K562 (cell line): ENCODE measurements around the gene NLGN3. TPM values are rescaled to one million over a fixed set of nuclear protein-coding genes. Genes with fewer than 3 reads are reported as not detected.

Source experiments
- ATAC-seq: fragments of 200-7000 bp; cut with Tn5 transposase; 3 replicates; pipeline ENCODE4 v1.9.1; 2020; ENCODE audit warnings: moderate library complexity
- BruUV-seq: library from RNA; stranded (reverse); fragments of 400-500 nt; replicated peaks from 2 replicates; lab custom pipeline; 2021; lab: Mats Ljungman, UMichigan
- CTCF ChIA-PET: fragments of 300-600 bp; formaldehyde crosslinking; extraction: SDS; loops from one replicate; lab custom pipeline; 2021; ENCODE audit warnings: low intra/inter-chr PET ratio; lab: Yijun Ruan, JAX
- POLR2A ChIA-PET: fragments of 300-600, 350-650 bp; sonication (Branson Sonifier 250); formaldehyde crosslinking; extraction: SDS; loops from one replicate; lab custom pipeline; 2021; ENCODE audit warnings: antibody characterized with exemption, inconsistent platforms; lab: Yijun Ruan, JAX
- DNase-seq, 4 experiments: peaks; one replicate each; pipeline versions ENCODE4 v3.0.0 to v3.0.0-alpha.2; 2011 to 2018; ENCODE audit warnings: low spot score in 3 of 4, mixed read lengths in 3 of 4; ENCODE audit errors: extremely low read depth in 1 of 4
- FAIRE-seq: peaks from 2 replicates; lab custom pipeline; 2011; peaks lifted over from hg19 to GRCh38; lab: Jason Lieb, UNC
- H2AFZ ChIP-seq: 2 replicates; pipeline ENCODE4 v1.6.0; 2011; ENCODE audit warnings: low read depth, low read length, control low read depth, inconsistent platforms
- H3K27ac ChIP-seq: fragments of 200-600 bp; 3 replicates; pipeline ENCODE4 v1.8.0; 2011; ENCODE audit warnings: low read depth, mild to moderate bottlenecking, control low read depth, inconsistent platforms, low read length, moderate library complexity, mixed read lengths; ENCODE audit errors: extremely low read depth
- H3K27me3 ChIP-seq, 2 experiments: fragments of 300-600 bp in 1 of 2; 2 replicates in 1 of 2; 3 replicates in 1 of 2; pipeline versions ENCODE4 v1.6.0 to v1.8.0; 2011; ENCODE audit warnings: inconsistent platforms in 2 of 2, low read length in 2 of 2, mild to moderate bottlenecking in 1 of 2, mixed read lengths in 1 of 2, moderate library complexity in 1 of 2; ENCODE audit not compliant: control insufficient read depth in 2 of 2, insufficient read depth in 2 of 2
- H3K36me3 ChIP-seq: fragments of 300-600 bp; 3 replicates; pipeline ENCODE4 v1.8.0; 2011; ENCODE audit warnings: mild to moderate bottlenecking, low read length, inconsistent platforms; ENCODE audit not compliant: control insufficient read depth, insufficient read depth
- H3K4me1 ChIP-seq, 2 experiments: fragments of 200-600 bp in 1 of 2; replicated peaks in 1 of 2; 2 replicates in 1 of 2; 3 replicates in 1 of 2; pipeline versions ENCODE4 v1.5.1 to v1.8.0; 2011; ENCODE audit warnings: inconsistent platforms in 2 of 2, low read length in 2 of 2, mild to moderate bottlenecking in 1 of 2, mixed read lengths in 1 of 2, moderate library complexity in 1 of 2; ENCODE audit not compliant: control insufficient read depth in 2 of 2, insufficient read depth in 2 of 2
- H3K4me2 ChIP-seq: 2 replicates; pipeline ENCODE4 v1.6.1; 2011; ENCODE audit warnings: low read length, control low read depth, inconsistent platforms, mixed read lengths; ENCODE audit not compliant: insufficient read depth
- H3K4me3 ChIP-seq: fragments of 200-600 bp; sonication (generic), shearing (Covaris generic); 2 replicates; pipeline ENCODE4 v1.5.1; 2016; ENCODE audit warnings: control low read depth, inconsistent platforms
- H3K79me2 ChIP-seq: fragments of 200-600 bp; 3 replicates; pipeline ENCODE4 v1.8.0; 2011; ENCODE audit warnings: low read length, inconsistent platforms; ENCODE audit not compliant: control insufficient read depth, insufficient read depth
- H3K9ac ChIP-seq, 2 experiments: 2 replicates each; pipeline versions ENCODE4 v1.6.0 to v1.6.1; 2011; ENCODE audit warnings: low read depth in 2 of 2, low read length in 2 of 2, control low read depth in 1 of 2, inconsistent platforms in 1 of 2, mild to moderate bottlenecking in 1 of 2, mixed read lengths in 1 of 2; ENCODE audit not compliant: insufficient read depth in 1 of 2
- H3K9me1 ChIP-seq: one replicate; pipeline ENCODE4 v1.6.0; 2011; ENCODE audit warnings: inconsistent platforms, mild to moderate bottlenecking, low read length, moderate library complexity; ENCODE audit not compliant: control insufficient read depth, insufficient read depth
- H3K9me3 ChIP-seq: replicated peaks from 2 replicates; pipeline ENCODE4 v1.5.1; 2011; ENCODE audit warnings: low read depth, low read length, inconsistent platforms; ENCODE audit not compliant: control insufficient read depth, insufficient read depth
- H4K20me1 ChIP-seq: replicated peaks from 2 replicates; pipeline ENCODE4 v1.6.1; 2011; ENCODE audit warnings: low read length, inconsistent platforms, mixed read lengths; ENCODE audit not compliant: control insufficient read depth, insufficient read depth
- CEBPZ ChIP-seq: fragments of 150-350 bp; IDR thresholded peaks from 2 replicates; pipeline ENCODE4 v1.6.1; 2014; ENCODE audit warnings: low read depth, mild to moderate bottlenecking, low read length, borderline replicate concordance
- ELF4 ChIP-seq: fragments of 450-650 bp; formaldehyde crosslinking; IDR thresholded peaks from 2 replicates; pipeline ENCODE4 v1.4.0; 2022; ENCODE audit warnings: missing genetic modification characterization
- ETV5 ChIP-seq: sonication (generic); formaldehyde crosslinking; IDR thresholded peaks from 2 replicates; pipeline ENCODE4 v1.4.0; 2020; ENCODE audit warnings: low read depth, mild to moderate bottlenecking, missing genetic modification reagents
- MYC ChIP-seq, 2 experiments: fragments of 250-450 bp in 1 of 2; sonication (Bioruptor Pico) in 1 of 2; IDR thresholded peaks; 2 replicates each; pipeline versions ENCODE4 v1.5.1 to v1.6.1; 2012 to 2021; ENCODE audit warnings: low read depth in 2 of 2, borderline replicate concordance in 1 of 2, improper control_type of control experiment in 1 of 2, low read length in 1 of 2, mild to moderate bottlenecking in 1 of 2, moderate library complexity in 1 of 2
- PPARD ChIP-seq: fragments of 250-450 bp; sonication (Bioruptor Pico); IDR thresholded peaks from 2 replicates; pipeline ENCODE4 v1.8.0; 2022; ENCODE audit warnings: inconsistent platforms, mild to moderate bottlenecking, moderate library complexity
- PRMT5 ChIP-seq: sonication (generic); formaldehyde crosslinking; IDR thresholded peaks from 2 replicates; pipeline ENCODE4 v1.5.0; 2020; ENCODE audit warnings: missing genetic modification reagents
- RBM25 ChIP-seq: fragments of 200-400 bp; formaldehyde crosslinking; IDR thresholded peaks from 2 replicates; pipeline ENCODE4 v1.6.1; 2018; ENCODE audit warnings: low read length, low read depth, moderate library complexity; ENCODE audit not compliant: severe bottlenecking
- SAP30 ChIP-seq: fragments of 200-600 bp; sonication (generic); IDR thresholded peaks from 2 replicates; pipeline ENCODE4 v1.6.1; 2012; ENCODE audit warnings: borderline replicate concordance, low read depth, mild to moderate bottlenecking, moderate library complexity, low read length, control low read depth, inconsistent platforms; ENCODE audit not compliant: insufficient read depth, poor library complexity, severe bottlenecking
- SMAD4 ChIP-seq: fragments of 250-450 bp; sonication (Bioruptor Pico); conservative IDR thresholded peaks from 2 replicates; pipeline ENCODE4 v1.8.0; 2021; ENCODE audit warnings: inconsistent platforms, mild to moderate bottlenecking, moderate library complexity
- TBP ChIP-seq: optimal IDR thresholded peaks from 2 replicates; pipeline ENCODE3; 2011; ENCODE audit warnings: low read depth, low read length, improper control_type of control experiment
- ZKSCAN3 ChIP-seq: fragments of 250-450 bp; sonication (Bioruptor Pico); IDR thresholded peaks from 2 replicates; pipeline ENCODE4 v1.4.0; 2020
- ZNF644 ChIP-seq: fragments of 200-800 bp; sonication (Bioruptor generic); IDR thresholded peaks from 2 replicates; pipeline ENCODE4 v1.6.1; 2016; ENCODE audit warnings: low read depth, missing genetic modification characterization, missing compliant biosample characterization
- WGBS: fragments of 100-300 bp; shearing (Covaris generic); methylation state at CpG from one replicate; pipeline ENCODE4 v1.1.6; 2016; ENCODE audit warnings: low coverage, mixed read lengths; ENCODE audit not compliant: insufficient coverage; ENCODE audit errors: missing lambda C conversion rate; 5-methylcytosine and 5-hydroxymethylcytosine counted together
- in situ Hi-C: fragments of 300-500 bp; cut with MboI; formaldehyde crosslinking; loops from 4 replicates; pipeline ENCODE4 v1.15.0; 2018; ENCODE audit warnings: inconsistent platforms, mixed read lengths
- intact Hi-C: fragments of 100-400 bp; cut with micrococcal nuclease; formaldehyde crosslinking; loops from 2 replicates; pipeline ENCODE4 v1.14.2; 2022
- polyA plus RNA-seq, 8 experiments: library from polyadenylated mRNA; depleted of rRNA in 4 of 8; stranded (reverse) in 5 of 8; unstranded in 3 of 8; fragments of >200 nt; fragmentation: Nextera tagmentation in 2 of 8; fragmentation: Illumina TruSeq in 1 of 8; extraction: Ambion mirVana in 2 of 8; extraction: Trizol in 1 of 8; gene quantifications; 2 replicates each; pipeline versions ENCODE4 v1.2.1 to v1.2.3, GENCODE V29; 2011 to 2014; ENCODE audit warnings: inconsistent platforms in 1 of 8, missing spikeins in 1 of 8
- total RNA-seq, 7 experiments: library from RNA; depleted of rRNA in 6 of 7; stranded (reverse); fragments of >200 nt in 6 of 7; fragmentation: Illumina TruSeq in 2 of 7; extraction: Trizol in 2 of 7; gene quantifications; 2 replicates each; pipeline versions ENCODE4 v1.2.1 to v1.2.3, GENCODE V29; 2011 to 2021; ENCODE audit warnings: low replicate concordance in 1 of 7
- TF ChIP-seq, protein P1 (sequence below): fragments of 450-650 bp; IDR thresholded peaks from 2 replicates; pipeline ENCODE4 v1.6.1; 2016; ENCODE audit warnings: missing biosample characterization, missing genetic modification characterization
- TF ChIP-seq, protein P2 (sequence below): fragments of 450-650 bp; IDR thresholded peaks from 2 replicates; pipeline ENCODE4 v1.6.1; 2016; ENCODE audit warnings: antibody characterized with exemption

NLGN3 gene
- total and polyA plus RNA-seq, 9 of the 15 experiments (the other 6 are each of a cell fraction or from before 2014, with no cell fraction given), result 0.03 to 0.86 (median 0.25) TPM

- peak overlapping the region; percentile 65 for H3K4me2 ChIP-seq
- ATAC-seq (peak; percentile 96), FAIRE-seq (peak; percentile 97), DNase-seq (peak; percentile 71 to 96 (median 80))
- H3K4me3 ChIP-seq, result peak overlapping the region; percentile 36
- CTCF ChIA-PET, result interaction anchor here (0.6 to 0.7 kb wide), 2 partner anchors 16 to 361 kb away, joined by 3 to 4 read pairs; no protein-coding TSS in a partner anchor
- BruUV-seq, result TSS peak; percentile 67
- H3K4me1 ChIP-seq, result peaks cover 4 to 18% of the 10 kb centered on the region in 2 experiments; a peak in 3 of 5 replicates
- no peaks in the 10 kb centered on the region for H3K9me1 ChIP-seq
- 3% methylated on average over 38 of the region's 42 CpGs for WGBS
- peak overlapping the region; percentile 84 for H2AFZ ChIP-seq
- H3K9me3 ChIP-seq, result no peaks in the 10 kb centered on the region
- no peaks in the 10 kb centered on the region for H4K20me1 ChIP-seq
- peak overlapping the region; percentile 97 for H3K27ac ChIP-seq
- POLR2A ChIA-PET, result interaction anchor here (0.6 to 1.4 kb wide), 10 partner anchors 9 to 353 kb away, joined by 3 to 5 read pairs (median 4); partner anchors contain the start of gene SNX12
- no peaks in the 10 kb centered on the region for H3K79me2 ChIP-seq
- no peaks in the 10 kb centered on the region for H3K36me3 ChIP-seq
- H3K27me3 ChIP-seq, result no peaks in the 10 kb centered on the region
- peak overlapping the region; percentile 90 to 96; a peak in 3 of 4 replicates for H3K9ac ChIP-seq
- in situ Hi-C loops, result no loop called here
- intact Hi-C loops, result loop anchor here (5.0 kb wide), 1 partner anchor 470 kb away; no protein-coding TSS in a partner anchor
- TF ChIP-seq CEBPZ (no peak), TBP (peak; percentile 87), ZNF644 (no peak), PPARD (CRISPR knock-in tag) (no peak), ZKSCAN3 (CRISPR knock-in tag) (no peak), RBM25 (peak; percentile 89), PRMT5 (CRISPR knock-in tag) (no peak), ETV5 (CRISPR knock-in tag) (0 out of 2 replicates have a peak, but pooled peaks have one; percentile 24), SAP30 (no peak), MYC (IDR thresholded peaks at IDR 0.05; ENCODE audit: low read depth, low read length) (peak; percentile 94), MYC (CRISPR knock-in tag; IDR thresholded peaks at IDR 0.05; ENCODE audit: borderline replicate concordance, low read depth) (no peak; the same call in 1 of the 2 replicates), SMAD4 (CRISPR knock-in tag) (no peak), ELF4 (CRISPR knock-in tag) (no peak)
- TF ChIP-seq, protein P1, sequence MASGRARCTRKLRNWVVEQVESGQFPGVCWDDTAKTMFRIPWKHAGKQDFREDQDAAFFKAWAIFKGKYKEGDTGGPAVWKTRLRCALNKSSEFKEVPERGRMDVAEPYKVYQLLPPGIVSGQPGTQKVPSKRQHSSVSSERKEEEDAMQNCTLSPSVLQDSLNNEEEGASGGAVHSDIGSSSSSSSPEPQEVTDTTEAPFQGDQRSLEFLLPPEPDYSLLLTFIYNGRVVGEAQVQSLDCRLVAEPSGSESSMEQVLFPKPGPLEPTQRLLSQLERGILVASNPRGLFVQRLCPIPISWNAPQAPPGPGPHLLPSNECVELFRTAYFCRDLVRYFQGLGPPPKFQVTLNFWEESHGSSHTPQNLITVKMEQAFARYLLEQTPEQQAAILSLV (tag), result no peak
- TF ChIP-seq, protein P2, sequence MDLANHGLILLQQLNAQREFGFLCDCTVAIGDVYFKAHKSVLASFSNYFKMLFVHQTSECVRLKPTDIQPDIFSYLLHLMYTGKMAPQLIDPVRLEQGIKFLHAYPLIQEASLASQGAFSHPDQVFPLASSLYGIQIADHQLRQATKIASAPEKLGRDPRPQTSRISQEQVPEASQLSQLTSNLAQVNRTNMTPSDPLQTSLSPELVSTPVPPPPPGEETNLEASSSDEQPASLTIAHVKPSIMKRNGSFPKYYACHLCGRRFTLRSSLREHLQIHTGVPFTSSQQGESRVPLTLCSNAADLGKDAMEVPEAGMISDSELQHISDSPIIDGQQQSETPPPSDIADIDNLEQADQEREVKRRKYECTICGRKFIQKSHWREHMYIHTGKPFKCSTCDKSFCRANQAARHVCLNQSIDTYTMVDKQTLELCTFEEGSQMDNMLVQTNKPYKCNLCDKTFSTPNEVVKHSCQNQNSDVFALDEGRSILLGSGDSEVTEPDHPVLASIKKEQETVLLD, result no peak
Observed at GRCh38 chrX:71181910-71182799, 37.5 kb downstream of the NLGN3 start.
